ENCODE data around the gene DSCAML1.
A peak's percentile ranks its signal among the peaks of the same experiment; 100 is the strongest.
"Not testable (repeated sequence)": the region's sequence is repeated elsewhere in the genome, so short reads cannot be mapped to it uniquely, and the experiment has no call there.

The DSCAML1 gene

GRCh38 chr11:117766576-117766975 lies 30.4 kb downstream of the DSCAML1 start:
- FAIRE-seq = no peak
- no peak for DNase-seq (ENCODE audit: insufficient read length, low spot score)
- TF ChIP-seq CTCF (IDR thresholded peaks at IDR 0.05; ENCODE audit: insufficient read depth, missing control alignments) = no peak

- FAIRE-seq (no peak), DNase-seq (ENCODE audit: insufficient read length, low spot score) (no peak)
- TF ChIP-seq CTCF (IDR thresholded peaks at IDR 0.05; ENCODE audit: insufficient read depth, missing control alignments) = no peak
These were observed 31.0 kb downstream of the DSCAML1 start for GRCh38 chr11:117766026-117766425.

- DNase-seq (ENCODE audit: insufficient read length, low spot score) = no peak
- TF ChIP-seq CTCF (IDR thresholded peaks at IDR 0.05; ENCODE audit: insufficient read depth, missing control alignments) = no peak
- FAIRE-seq = no peak
These were observed 31.9 kb downstream of the DSCAML1 start for GRCh38 chr11:117765068-117765467.

GRCh38 chr11:117763465-117763864 lies 33.6 kb downstream of the DSCAML1 start:
- FAIRE-seq; DNase-seq (ENCODE audit: insufficient read length, low spot score): not testable (repeated sequence)

GRCh38 chr11:117761993-117762392 lies 35.0 kb downstream of the DSCAML1 start:
- no peak for DNase-seq (ENCODE audit: insufficient read length, low spot score)
- TF ChIP-seq CTCF (IDR thresholded peaks at IDR 0.05; ENCODE audit: insufficient read depth, missing control alignments) = no peak
- FAIRE-seq = no peak

GRCh38 chr11:117759305-117759704 lies 37.7 kb downstream of the DSCAML1 start:
- DNase-seq (ENCODE audit: insufficient read length, low spot score) (no peak), FAIRE-seq (no peak)
- no peak for TF ChIP-seq CTCF (IDR thresholded peaks at IDR 0.05; ENCODE audit: insufficient read depth, missing control alignments)

GRCh38 chr11:117754030-117754429 lies 43.0 kb downstream of the DSCAML1 start:
- no peak for DNase-seq (ENCODE audit: insufficient read length, low spot score)
- no peak for TF ChIP-seq CTCF (IDR thresholded peaks at IDR 0.05; ENCODE audit: insufficient read depth, missing control alignments)
- FAIRE-seq = peak; percentile 46

- no peak for TF ChIP-seq CTCF (IDR thresholded peaks at IDR 0.05; ENCODE audit: insufficient read depth, missing control alignments)
- peak; percentile 91 for FAIRE-seq
- peak; percentile 58 for DNase-seq (ENCODE audit: insufficient read length, low spot score)
These were observed 44.2 kb downstream of the DSCAML1 start for GRCh38 chr11:117752721-117753237.

All from D721Med (cell line).